ENCODE measurements around the gene GPANK1. TPM values are rescaled to one million over a fixed set of nuclear protein-coding genes. Genes with fewer than 3 reads are reported as not detected.
A peak's percentile ranks its signal among the peaks of the same experiment; 100 is the strongest.

GPANK1 gene
- total and polyA plus RNA-seq, 9 of the 15 experiments (the other 6 are each of a cell fraction or from before 2014, with no cell fraction given), result 32.2 to 111 (median 46.3) TPM

- TF ChIP-seq, protein P1, sequence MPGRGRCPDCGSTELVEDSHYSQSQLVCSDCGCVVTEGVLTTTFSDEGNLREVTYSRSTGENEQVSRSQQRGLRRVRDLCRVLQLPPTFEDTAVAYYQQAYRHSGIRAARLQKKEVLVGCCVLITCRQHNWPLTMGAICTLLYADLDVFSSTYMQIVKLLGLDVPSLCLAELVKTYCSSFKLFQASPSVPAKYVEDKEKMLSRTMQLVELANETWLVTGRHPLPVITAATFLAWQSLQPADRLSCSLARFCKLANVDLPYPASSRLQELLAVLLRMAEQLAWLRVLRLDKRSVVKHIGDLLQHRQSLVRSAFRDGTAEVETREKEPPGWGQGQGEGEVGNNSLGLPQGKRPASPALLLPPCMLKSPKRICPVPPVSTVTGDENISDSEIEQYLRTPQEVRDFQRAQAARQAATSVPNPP (IDR thresholded peaks at IDR 0.05; ENCODE audit: borderline replicate concordance, insufficient read depth, insufficient read length), result no peak
- TF ChIP-seq FOSL1 (tag; conservative IDR thresholded peaks at IDR 0.05) (no peak), CHD4 (IDR thresholded peaks at IDR 0.05; ENCODE audit: insufficient read depth, insufficient replicate concordance, low read depth, low read length, poor library complexity, severe bottlenecking) (no peak), TEAD1 (CRISPR knock-in tag; IDR thresholded peaks at IDR 0.05) (peak in 1 of 2 experiments; percentile 50; a peak in 1 of 4 replicates), DACH1 (IDR thresholded peaks at IDR 0.05; ENCODE audit: partially characterized antibody) (no peak), GTF2E2 (tag; IDR thresholded peaks at IDR 0.05) (no peak), MIER1 (IDR thresholded peaks at IDR 0.05; ENCODE audit: low read depth) (no peak), E2F3 (CRISPR knock-in tag; IDR thresholded peaks at IDR 0.05) (no peak), THRA (IDR thresholded peaks at IDR 0.05) (no peak), MAFK (IDR thresholded peaks at IDR 0.05; ENCODE audit: low read length) (0 out of 2 replicates have a peak, but pooled peaks have one; percentile 19), ZFX (CRISPR knock-in tag; IDR thresholded peaks at IDR 0.05) (no peak), TOE1 (IDR thresholded peaks at IDR 0.05; ENCODE audit: borderline replicate concordance) (no peak), TOE1 (CRISPR knock-in tag; IDR thresholded peaks at IDR 0.05; ENCODE audit: borderline replicate concordance, low read depth) (no peak), ZNF239 (CRISPR knock-in tag; IDR thresholded peaks at IDR 0.05) (no peak), BRCA1 (IDR thresholded peaks at IDR 0.05) (no peak), BRCA1 (CRISPR knock-in tag; IDR thresholded peaks at IDR 0.05) (no peak), E2F5 (CRISPR knock-in tag; IDR thresholded peaks at IDR 0.05) (no peak), PHB2 (IDR thresholded peaks at IDR 0.05; ENCODE audit: low read depth) (no peak), LARP7 (IDR thresholded peaks at IDR 0.05) (no peak), NR2C2 (CRISPR knock-in tag; IDR thresholded peaks at IDR 0.05) (peak; percentile 57; the same call in 1 of the 2 replicates), NR2C2 (tag; IDR thresholded peaks at IDR 0.05) (no peak), NCOA6 (IDR thresholded peaks at IDR 0.05) (no peak), THRAP3 (IDR thresholded peaks at IDR 0.05; ENCODE audit: borderline replicate concordance) (no peak), ARHGAP35 (IDR thresholded peaks at IDR 0.05; ENCODE audit: partially characterized antibody) (no peak)
- TF ChIP-seq, protein P2, sequence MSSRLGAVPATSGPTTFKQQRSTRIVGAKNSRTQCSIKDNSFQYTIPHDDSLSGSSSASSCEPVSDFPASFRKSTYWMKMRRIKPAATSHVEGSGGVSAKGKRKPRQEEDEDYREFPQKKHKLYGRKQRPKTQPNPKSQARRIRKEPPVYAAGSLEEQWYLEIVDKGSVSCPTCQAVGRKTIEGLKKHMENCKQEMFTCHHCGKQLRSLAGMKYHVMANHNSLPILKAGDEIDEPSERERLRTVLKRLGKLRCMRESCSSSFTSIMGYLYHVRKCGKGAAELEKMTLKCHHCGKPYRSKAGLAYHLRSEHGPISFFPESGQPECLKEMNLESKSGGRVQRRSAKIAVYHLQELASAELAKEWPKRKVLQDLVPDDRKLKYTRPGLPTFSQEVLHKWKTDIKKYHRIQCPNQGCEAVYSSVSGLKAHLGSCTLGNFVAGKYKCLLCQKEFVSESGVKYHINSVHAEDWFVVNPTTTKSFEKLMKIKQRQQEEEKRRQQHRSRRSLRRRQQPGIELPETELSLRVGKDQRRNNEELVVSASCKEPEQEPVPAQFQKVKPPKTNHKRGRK (tag; IDR thresholded peaks at IDR 0.05), result no peak
These were observed 24.7 kb upstream of the GPANK1 start (continued) for GRCh38 chr6:31689249-31690110.
